ENCODE results near the gene RRAGD. TPM values are rescaled to one million over a fixed set of nuclear protein-coding genes. Genes with fewer than 3 reads are reported as not detected.

The RRAGD gene
- total RNA-seq, 1 experiment from 2014 or later, result 27.8 TPM

DNA sequence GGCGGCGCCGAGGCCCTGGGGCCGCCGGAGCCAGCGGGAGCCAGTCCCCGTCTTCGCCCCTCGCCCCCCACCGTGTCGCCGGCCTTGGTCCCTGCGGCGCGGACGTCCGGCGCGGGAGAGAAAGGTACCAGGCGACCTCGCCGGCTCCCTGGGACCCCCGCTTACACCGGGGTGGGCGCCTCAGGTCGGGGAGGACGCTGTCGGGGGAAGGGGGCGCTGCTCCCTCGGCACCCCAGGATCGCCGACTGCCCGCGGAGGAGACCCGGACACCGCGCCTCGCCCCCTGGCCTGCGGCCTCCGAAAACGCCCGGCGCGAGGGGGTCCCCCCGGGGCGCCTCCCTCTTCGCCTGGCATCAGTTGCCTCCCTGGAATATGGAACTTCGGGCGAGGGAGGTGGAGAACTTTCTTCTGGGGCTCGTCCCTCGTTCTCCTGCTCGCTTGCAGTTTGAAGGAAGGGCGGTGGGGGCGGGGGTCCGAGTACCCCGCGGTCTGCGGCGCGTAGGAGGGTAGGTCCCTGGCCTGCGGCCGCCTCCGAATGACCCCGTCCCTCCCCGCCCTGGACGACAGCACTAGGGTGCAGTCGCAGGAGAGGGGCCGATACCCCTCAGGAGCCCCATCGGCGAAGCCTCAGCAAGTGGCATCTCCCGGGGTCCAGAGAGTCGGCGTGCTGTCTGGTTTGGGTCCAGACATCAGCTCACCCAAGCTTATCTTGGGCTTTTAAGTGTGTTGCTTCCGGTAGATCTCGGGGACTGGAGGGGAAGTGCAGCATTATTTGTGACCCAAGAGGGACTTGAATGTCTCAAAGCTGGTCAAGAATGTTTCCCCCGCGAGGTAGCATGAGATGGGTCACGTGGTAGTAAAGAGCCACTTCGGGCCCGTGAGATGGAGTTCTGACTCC lies 21.4 kb upstream of the RRAGD start:
- H3K9me3 ChIP-seq (ENCODE audit: control insufficient read depth, insufficient read depth, low read depth, low read length), result no peaks in the 10 kb centered on the region
- in situ Hi-C loops (cut with HindIII; ENCODE audit: low pct_unique_long_range_greater_than_20kb, low sequenced_read_pairs), result no loop called here
- no peaks in the 10 kb centered on the region for H3K36me3 ChIP-seq (ENCODE audit: control insufficient read depth, insufficient read depth, low read length)
- BruUV-seq (replicated peaks), result no TSS peak
- intact Hi-C loops (cut with micrococcal nuclease; ENCODE audit: unreplicated experiment), result loop anchor here (1.0 kb wide), 1 partner anchor 177 kb away; no protein-coding TSS in a partner anchor
- H3K4me1 ChIP-seq (ENCODE audit: control insufficient read depth, insufficient read depth, low read length), result 0 out of 2 replicates have a peak, but pooled peaks cover 3% of the 10 kb centered on the region
- POLR2A ChIA-PET, result no interaction called here
- H3K4me3 ChIP-seq (ENCODE audit: low read depth in 2 of 2, low read length in 2 of 2), result peak overlapping the region; percentile 48 to 53
- DNase-seq (ENCODE audit: low read depth, low spot score), result no peak
- no peak for TF ChIP-seq POLR2AphosphoS5 (IDR thresholded peaks at IDR 0.05; ENCODE audit: low read depth, low read length)
- TF ChIP-seq, protein P1, sequence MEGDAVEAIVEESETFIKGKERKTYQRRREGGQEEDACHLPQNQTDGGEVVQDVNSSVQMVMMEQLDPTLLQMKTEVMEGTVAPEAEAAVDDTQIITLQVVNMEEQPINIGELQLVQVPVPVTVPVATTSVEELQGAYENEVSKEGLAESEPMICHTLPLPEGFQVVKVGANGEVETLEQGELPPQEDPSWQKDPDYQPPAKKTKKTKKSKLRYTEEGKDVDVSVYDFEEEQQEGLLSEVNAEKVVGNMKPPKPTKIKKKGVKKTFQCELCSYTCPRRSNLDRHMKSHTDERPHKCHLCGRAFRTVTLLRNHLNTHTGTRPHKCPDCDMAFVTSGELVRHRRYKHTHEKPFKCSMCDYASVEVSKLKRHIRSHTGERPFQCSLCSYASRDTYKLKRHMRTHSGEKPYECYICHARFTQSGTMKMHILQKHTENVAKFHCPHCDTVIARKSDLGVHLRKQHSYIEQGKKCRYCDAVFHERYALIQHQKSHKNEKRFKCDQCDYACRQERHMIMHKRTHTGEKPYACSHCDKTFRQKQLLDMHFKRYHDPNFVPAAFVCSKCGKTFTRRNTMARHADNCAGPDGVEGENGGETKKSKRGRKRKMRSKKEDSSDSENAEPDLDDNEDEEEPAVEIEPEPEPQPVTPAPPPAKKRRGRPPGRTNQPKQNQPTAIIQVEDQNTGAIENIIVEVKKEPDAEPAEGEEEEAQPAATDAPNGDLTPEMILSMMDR (IDR thresholded peaks at IDR 0.05), result peak; percentile 46
- TF ChIP-seq, protein P2, sequence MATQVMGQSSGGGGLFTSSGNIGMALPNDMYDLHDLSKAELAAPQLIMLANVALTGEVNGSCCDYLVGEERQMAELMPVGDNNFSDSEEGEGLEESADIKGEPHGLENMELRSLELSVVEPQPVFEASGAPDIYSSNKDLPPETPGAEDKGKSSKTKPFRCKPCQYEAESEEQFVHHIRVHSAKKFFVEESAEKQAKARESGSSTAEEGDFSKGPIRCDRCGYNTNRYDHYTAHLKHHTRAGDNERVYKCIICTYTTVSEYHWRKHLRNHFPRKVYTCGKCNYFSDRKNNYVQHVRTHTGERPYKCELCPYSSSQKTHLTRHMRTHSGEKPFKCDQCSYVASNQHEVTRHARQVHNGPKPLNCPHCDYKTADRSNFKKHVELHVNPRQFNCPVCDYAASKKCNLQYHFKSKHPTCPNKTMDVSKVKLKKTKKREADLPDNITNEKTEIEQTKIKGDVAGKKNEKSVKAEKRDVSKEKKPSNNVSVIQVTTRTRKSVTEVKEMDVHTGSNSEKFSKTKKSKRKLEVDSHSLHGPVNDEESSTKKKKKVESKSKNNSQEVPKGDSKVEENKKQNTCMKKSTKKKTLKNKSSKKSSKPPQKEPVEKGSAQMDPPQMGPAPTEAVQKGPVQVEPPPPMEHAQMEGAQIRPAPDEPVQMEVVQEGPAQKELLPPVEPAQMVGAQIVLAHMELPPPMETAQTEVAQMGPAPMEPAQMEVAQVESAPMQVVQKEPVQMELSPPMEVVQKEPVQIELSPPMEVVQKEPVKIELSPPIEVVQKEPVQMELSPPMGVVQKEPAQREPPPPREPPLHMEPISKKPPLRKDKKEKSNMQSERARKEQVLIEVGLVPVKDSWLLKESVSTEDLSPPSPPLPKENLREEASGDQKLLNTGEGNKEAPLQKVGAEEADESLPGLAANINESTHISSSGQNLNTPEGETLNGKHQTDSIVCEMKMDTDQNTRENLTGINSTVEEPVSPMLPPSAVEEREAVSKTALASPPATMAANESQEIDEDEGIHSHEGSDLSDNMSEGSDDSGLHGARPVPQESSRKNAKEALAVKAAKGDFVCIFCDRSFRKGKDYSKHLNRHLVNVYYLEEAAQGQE (IDR thresholded peaks at IDR 0.05; ENCODE audit: insufficient read depth in 1 of 2, low read depth in 2 of 2, low read length in 1 of 2), result no peak
- ATAC-seq, result peak; percentile 18; the same call in 1 of the 2 replicates
- no peak overlapping the region for H3K27ac ChIP-seq (ENCODE audit: low read length)
- peaks cover 4% of the 10 kb centered on the region; the same call in 1 of the 2 replicates for H3K27me3 ChIP-seq (ENCODE audit: control insufficient read depth, insufficient read depth, low read length)
- CTCF ChIA-PET, result interaction anchor here (0.8 kb wide), 1 partner anchor 61 kb away, joined by 3 read pairs; no protein-coding TSS in a partner anchor

DNA sequence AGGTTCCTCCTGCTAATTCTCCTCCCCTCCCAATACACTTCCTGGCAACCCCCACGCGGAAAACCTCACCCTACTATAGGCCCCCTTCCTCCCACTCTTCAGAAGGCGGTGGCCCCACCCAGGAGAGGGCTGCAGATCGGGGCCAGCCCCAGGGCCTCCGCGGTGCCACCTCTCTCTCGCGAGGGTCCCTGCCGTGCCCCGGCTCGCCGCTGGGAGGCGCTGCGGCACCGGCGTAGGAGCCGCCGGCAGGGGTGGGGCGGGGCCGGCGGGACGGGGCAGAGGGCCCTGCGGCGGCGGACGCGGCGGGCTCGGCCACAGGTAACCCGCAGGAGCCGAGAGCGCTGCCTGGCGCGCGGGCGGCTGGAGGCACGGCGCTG lies 20.8 kb upstream of the RRAGD start, which contains the start of gene ANKRD6:
ANKRD6 (plus strand) TSS at position 278 of the 377 bp plus-strand sequence. CDS start 133,825 bp downstream, outside the sequence.
- in situ Hi-C loops (cut with HindIII; ENCODE audit: low pct_unique_long_range_greater_than_20kb, low sequenced_read_pairs), result no loop called here
- DNase-seq (ENCODE audit: low read depth, low spot score) (no peak), ATAC-seq (peak; percentile 98)
- intact Hi-C loops (cut with micrococcal nuclease; ENCODE audit: unreplicated experiment), result loop anchor here (1.0 kb wide), 1 partner anchor 177 kb away; no protein-coding TSS in a partner anchor
- Histone ChIP-seq H3K27ac (ENCODE audit: low read length) (no peak within 1 kb of the TSS), H3K4me3 (ENCODE audit: low read depth in 2 of 2, low read length in 2 of 2) (peak within 1 kb of the TSS; percentile 48 to 53), H3K36me3 (ENCODE audit: control insufficient read depth, insufficient read depth, low read length) (no peaks in the 10 kb centered on the region), H3K9me3 (ENCODE audit: control insufficient read depth, insufficient read depth, low read depth, low read length) (no peaks in the 10 kb centered on the region), H3K4me1 (ENCODE audit: control insufficient read depth, insufficient read depth, low read length) (0 out of 2 replicates have a peak, but pooled peaks cover 3% of the 10 kb centered on the region), H3K27me3 (ENCODE audit: control insufficient read depth, insufficient read depth, low read length) (peaks cover 4% of the 10 kb centered on the region; the same call in 1 of the 2 replicates)
- CTCF ChIA-PET, result interaction anchor here (0.8 to 0.9 kb wide), 2 partner anchors 61 to 177 kb away, joined by 3 to 6 read pairs; no protein-coding TSS in a partner anchor
- no TSS peak for BruUV-seq (replicated peaks)
- POLR2A ChIA-PET, result no interaction called here
- TF ChIP-seq TCF7L2 (IDR thresholded peaks at IDR 0.05; ENCODE audit: low read depth, low read length) (no peak), SIN3A (IDR thresholded peaks at IDR 0.05; ENCODE audit: borderline replicate concordance, insufficient read depth, low read depth, low read length) (no peak), POLR2AphosphoS5 (IDR thresholded peaks at IDR 0.05; ENCODE audit: low read depth, low read length) (no peak)
- TF ChIP-seq, protein P2 (IDR thresholded peaks at IDR 0.05; ENCODE audit: insufficient read depth in 1 of 2, low read depth in 2 of 2, low read length in 1 of 2), result no peak
- TF ChIP-seq, protein P1 (IDR thresholded peaks at IDR 0.05), result peak; percentile 98

Measured in Panc1 (cell line).